ENCODE measurements around the gene ZFP36. TPM values are rescaled to one million over a fixed set of nuclear protein-coding genes. Genes with fewer than 3 reads are reported as not detected.

Gene ZFP36, protein sequence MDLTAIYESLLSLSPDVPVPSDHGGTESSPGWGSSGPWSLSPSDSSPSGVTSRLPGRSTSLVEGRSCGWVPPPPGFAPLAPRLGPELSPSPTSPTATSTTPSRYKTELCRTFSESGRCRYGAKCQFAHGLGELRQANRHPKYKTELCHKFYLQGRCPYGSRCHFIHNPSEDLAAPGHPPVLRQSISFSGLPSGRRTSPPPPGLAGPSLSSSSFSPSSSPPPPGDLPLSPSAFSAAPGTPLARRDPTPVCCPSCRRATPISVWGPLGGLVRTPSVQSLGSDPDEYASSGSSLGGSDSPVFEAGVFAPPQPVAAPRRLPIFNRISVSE
- 100 to 1,000 TPM; 249 to 382 TPM for polyA plus RNA-seq

DNA sequence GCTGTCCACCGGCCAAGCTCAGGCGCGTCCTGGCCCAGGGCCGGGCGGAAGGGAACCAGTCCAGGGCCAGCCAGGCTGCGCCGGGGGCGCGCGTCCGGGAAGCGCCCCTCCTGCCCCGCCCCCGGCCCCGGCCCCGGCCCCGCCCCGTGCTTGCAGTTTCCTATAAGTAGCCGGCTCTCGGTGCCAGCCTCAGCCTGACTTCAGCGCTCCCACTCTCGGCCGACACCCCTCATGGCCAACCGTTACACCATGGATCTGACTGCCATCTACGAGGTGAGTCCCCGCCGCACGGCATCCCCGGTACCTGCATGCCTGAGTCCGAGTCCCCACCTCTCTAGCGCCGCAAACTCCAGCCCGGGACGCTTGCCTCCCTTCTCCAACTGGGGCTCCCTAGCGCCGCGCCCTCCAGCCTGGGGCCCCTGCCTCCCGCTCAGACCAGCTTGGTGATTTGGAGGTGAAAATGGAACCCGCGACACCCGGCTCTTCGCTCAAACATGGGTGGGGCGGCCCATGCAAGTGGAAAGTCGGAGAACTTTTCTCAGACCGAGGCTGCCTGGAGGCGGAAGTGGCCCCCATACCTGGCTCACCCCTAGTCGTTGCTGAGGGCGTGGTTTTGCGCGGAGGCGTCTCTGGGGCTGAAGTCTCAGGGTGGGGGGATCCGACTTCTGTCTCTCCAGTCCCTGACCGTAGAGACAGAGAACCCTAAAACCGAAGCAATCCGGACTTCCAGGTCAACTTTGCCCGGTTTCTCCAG lies at the start of gene ZFP36:
TSS of gene ZFP36 (plus strand) at position 192 of the 754 bp plus-strand sequence. CDS start at position 250, 58 bp downstream.
- 0 to 1% methylated on average over 52 to 56 of the region's 56 CpGs for WGBS, 2 donors
- H3K27me3 ChIP-seq (ENCODE audit: control insufficient read depth in 1 of 2, insufficient read depth in 2 of 2, low read length in 2 of 2): no peaks in the 10 kb centered on the region
- H3K9me3 ChIP-seq (ENCODE audit: control insufficient read depth in 2 of 2, insufficient read depth in 1 of 2, low read depth in 1 of 2, low read length in 1 of 2): no peaks in the 10 kb centered on the region
- H3K36me3 ChIP-seq (ENCODE audit: control insufficient read depth in 2 of 2, insufficient read depth in 2 of 2, low read length in 1 of 2): peaks cover 7 to 11% of the 10 kb centered on the region in 2 donors
- H3K4me1 ChIP-seq (ENCODE audit: control insufficient read depth in 2 of 2, insufficient read depth in 2 of 2, low read length in 1 of 2): peaks cover 0 to 14% of the 10 kb centered on the region in 2 donors
- peak within 1 kb of the TSS; percentile 94 for H3K4me3 ChIP-seq (ENCODE audit: low read depth in 1 of 2, low read length in 2 of 2)
- H3K27ac ChIP-seq (ENCODE audit: low read depth in 2 of 2, low read length in 1 of 2): peak within 1 kb of the TSS; percentile 99 to 100

DNA sequence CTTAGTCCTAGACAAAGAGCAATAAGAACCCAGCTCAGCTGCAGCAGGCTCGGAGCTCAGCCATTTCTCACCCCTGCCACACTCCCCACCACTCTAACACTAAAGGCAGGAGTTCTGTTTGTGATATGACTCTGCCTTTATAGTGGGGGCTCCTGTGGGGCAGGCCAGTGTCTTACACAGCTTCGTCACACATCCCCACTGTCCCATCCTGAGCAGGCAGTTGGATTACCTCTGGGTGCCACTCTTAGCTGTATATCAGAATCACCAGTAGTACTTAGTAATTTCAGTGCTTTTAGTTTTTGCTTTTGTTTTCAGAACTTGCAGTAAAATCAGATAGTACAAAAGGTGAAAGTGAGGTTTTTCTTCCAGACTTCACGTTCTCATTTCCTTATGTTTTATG lies 47.6 kb upstream of the ZFP36 start:
- H3K27ac ChIP-seq (ENCODE audit: low read depth in 2 of 2, low read length in 1 of 2): no peak overlapping the region
- whole genome bisulfite sequencing, 2 donors: 86 to 93% methylated on average over 3 of the region's 3 CpGs
- H3K4me1 ChIP-seq (ENCODE audit: control insufficient read depth in 2 of 2, insufficient read depth in 2 of 2, low read length in 1 of 2): peaks cover 0 to 4% of the 10 kb centered on the region in 2 donors
- no peaks in the 10 kb centered on the region for H3K27me3 ChIP-seq (ENCODE audit: control insufficient read depth in 1 of 2, insufficient read depth in 2 of 2, low read length in 2 of 2)
- H3K4me3 ChIP-seq (ENCODE audit: low read depth in 1 of 2, low read length in 2 of 2): no peak overlapping the region
- H3K36me3 ChIP-seq (ENCODE audit: control insufficient read depth in 2 of 2, insufficient read depth in 2 of 2, low read length in 1 of 2): peaks cover 24 to 35% of the 10 kb centered on the region in 2 donors
- no peaks in the 10 kb centered on the region for H3K9me3 ChIP-seq (ENCODE audit: control insufficient read depth in 2 of 2, insufficient read depth in 1 of 2, low read depth in 1 of 2, low read length in 1 of 2)

DNA sequence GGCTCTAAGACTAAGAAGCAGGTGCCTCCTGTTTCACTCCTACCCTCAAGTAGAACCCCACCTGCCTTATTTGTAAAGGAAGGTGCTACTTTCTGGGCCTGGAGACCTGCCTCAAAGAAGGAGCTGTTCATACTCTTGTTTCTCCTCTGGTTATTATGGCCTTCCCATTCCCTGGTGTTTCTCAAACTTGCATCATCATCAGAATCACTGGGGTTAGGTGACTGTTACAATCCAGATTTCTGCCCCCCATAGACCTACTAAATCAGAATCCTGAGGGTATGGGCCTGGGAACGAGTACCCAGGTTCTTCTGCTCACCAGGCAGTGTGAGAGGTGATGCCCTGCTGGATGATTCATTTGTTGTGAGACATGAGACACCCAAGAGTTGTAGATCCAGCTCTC lies 46.0 kb upstream of the ZFP36 start:
- Histone ChIP-seq H3K4me3 (ENCODE audit: low read depth in 1 of 2, low read length in 2 of 2) (no peak overlapping the region), H3K36me3 (ENCODE audit: control insufficient read depth in 2 of 2, insufficient read depth in 2 of 2, low read length in 1 of 2) (peaks cover 18 to 30% of the 10 kb centered on the region in 2 donors), H3K27ac (ENCODE audit: low read depth in 2 of 2, low read length in 1 of 2) (peak overlapping the region; percentile 28 to 47), H3K9me3 (ENCODE audit: control insufficient read depth in 2 of 2, insufficient read depth in 1 of 2, low read depth in 1 of 2, low read length in 1 of 2) (no peaks in the 10 kb centered on the region), H3K27me3 (ENCODE audit: control insufficient read depth in 1 of 2, insufficient read depth in 2 of 2, low read length in 2 of 2) (no peaks in the 10 kb centered on the region), H3K4me1 (ENCODE audit: control insufficient read depth in 2 of 2, insufficient read depth in 2 of 2, low read length in 1 of 2) (peaks cover 0 to 4% of the 10 kb centered on the region in 2 donors)
- 90 to 92% methylated on average over 1 of the region's 1 CpG for WGBS, 2 donors

DNA sequence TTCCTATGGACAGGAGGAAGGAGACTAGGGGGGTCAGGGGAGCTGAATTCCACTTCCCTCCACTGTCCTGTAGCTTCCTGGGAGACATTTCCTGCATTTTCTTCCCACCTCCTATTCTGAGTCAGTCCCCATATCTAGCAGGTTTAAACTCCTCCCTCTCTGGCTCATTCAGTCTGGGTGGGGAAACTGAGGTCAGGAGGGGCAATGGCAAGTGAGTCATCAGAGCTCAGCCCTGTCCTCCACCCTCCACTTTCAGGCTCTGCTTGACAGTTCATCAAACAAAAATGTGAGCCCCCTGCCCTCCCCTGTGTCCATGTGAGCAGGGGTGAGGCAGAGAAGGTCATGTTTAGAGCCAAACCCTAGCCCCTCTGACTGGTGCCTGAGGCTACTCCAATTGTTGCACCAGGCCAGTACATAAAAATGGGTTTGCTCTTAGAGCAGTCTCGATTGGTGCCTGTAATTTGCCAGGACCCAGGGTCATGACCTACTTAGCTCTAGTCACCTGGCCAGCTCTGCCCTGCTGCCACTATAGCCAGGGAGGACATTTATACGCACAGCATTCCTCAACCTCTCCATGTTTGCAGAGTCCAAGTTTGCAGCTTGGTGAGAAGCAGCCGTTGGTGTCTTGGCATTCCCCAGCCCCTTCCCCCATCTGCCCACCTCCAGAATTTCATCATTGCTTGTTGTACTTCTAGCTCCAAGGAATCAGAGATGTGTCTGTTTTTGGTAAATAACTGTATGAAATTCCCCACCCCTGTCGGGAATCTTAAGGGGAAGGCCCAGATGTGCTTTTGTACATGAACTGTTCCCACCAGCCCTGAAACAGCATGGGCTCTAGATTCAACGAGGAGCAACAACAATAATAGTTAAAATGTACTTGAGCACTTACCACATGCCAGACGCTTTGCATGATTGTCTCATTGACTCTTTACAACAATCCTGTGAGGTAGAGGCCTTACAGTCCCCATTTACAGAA lies 43.7 kb upstream of the ZFP36 start:
- Histone ChIP-seq H3K36me3 (ENCODE audit: control insufficient read depth in 2 of 2, insufficient read depth in 2 of 2, low read length in 1 of 2) (peaks cover 0 to 19% of the 10 kb centered on the region in 2 donors), H3K9me3 (ENCODE audit: control insufficient read depth in 2 of 2, insufficient read depth in 1 of 2, low read depth in 1 of 2, low read length in 1 of 2) (no peaks in the 10 kb centered on the region), H3K4me1 (ENCODE audit: control insufficient read depth in 2 of 2, insufficient read depth in 2 of 2, low read length in 1 of 2) (peaks cover 0 to 4% of the 10 kb centered on the region in 2 donors), H3K4me3 (ENCODE audit: low read depth in 1 of 2, low read length in 2 of 2) (no peak overlapping the region), H3K27me3 (ENCODE audit: control insufficient read depth in 1 of 2, insufficient read depth in 2 of 2, low read length in 2 of 2) (no peaks in the 10 kb centered on the region), H3K27ac (ENCODE audit: low read depth in 2 of 2, low read length in 1 of 2) (peak overlapping the region; percentile 51 to 88)
- 61 to 62% methylated on average over 6 of the region's 6 CpGs for WGBS, 2 donors

DNA sequence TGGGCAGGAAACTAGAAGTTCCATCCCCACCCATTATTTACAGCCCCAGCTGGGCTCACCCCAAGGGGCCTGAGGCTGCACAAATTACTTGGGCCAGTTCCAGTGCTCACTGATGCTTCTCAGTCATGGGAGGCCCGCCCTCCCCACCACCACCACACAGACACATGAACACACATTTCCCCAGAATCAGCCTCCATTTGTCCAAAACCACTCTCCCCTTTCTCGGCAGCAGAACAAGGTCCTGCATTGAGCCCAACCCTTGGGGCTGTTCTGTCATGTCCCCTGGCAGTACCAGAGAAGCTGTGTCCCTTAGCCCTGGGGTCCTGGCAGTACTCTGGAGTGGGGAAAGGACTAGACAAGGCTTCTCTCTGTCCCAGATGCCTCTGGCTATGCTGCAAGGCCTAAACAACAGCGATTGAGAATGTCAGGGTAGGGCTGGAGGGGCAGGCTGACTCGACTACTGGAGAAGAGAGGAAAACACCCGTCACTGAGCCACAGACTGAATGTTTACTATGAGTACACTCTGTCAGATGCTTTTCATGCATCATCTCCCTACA lies 42.7 kb upstream of the ZFP36 start:
- Histone ChIP-seq H3K9me3 (ENCODE audit: control insufficient read depth in 2 of 2, insufficient read depth in 1 of 2, low read depth in 1 of 2, low read length in 1 of 2) (no peaks in the 10 kb centered on the region), H3K27ac (ENCODE audit: low read depth in 2 of 2, low read length in 1 of 2) (peak overlapping the region; percentile 51 to 88), H3K36me3 (ENCODE audit: control insufficient read depth in 2 of 2, insufficient read depth in 2 of 2, low read length in 1 of 2) (peaks cover 0 to 18% of the 10 kb centered on the region in 2 donors), H3K4me3 (ENCODE audit: low read depth in 1 of 2, low read length in 2 of 2) (no peak overlapping the region), H3K27me3 (ENCODE audit: control insufficient read depth in 1 of 2, insufficient read depth in 2 of 2, low read length in 2 of 2) (no peaks in the 10 kb centered on the region), H3K4me1 (ENCODE audit: control insufficient read depth in 2 of 2, insufficient read depth in 2 of 2, low read length in 1 of 2) (peaks cover 0 to 4% of the 10 kb centered on the region in 2 donors)
- WGBS, 2 donors: 66 to 74% methylated on average over 5 of the region's 5 CpGs

DNA sequence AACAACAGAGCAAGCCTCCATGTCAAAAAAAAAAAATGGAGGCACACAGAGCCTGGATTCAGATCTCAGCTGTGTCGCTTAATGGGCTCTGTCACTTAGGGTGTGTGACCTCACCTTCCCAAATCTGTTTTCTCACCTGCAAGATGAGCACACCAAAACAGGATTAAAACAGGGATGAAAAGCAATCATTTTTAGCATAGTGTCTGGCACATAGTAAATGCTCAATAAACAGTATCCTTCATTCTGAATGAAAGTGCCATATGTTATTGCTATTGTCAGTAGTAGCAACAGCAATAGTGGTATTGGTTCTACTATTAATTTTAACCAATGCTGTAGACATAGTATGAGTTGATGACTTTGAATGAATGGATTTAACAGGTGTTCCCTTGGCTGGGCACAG lies 41.1 kb upstream of the ZFP36 start:
- Histone ChIP-seq H3K4me1 (ENCODE audit: control insufficient read depth in 2 of 2, insufficient read depth in 2 of 2, low read length in 1 of 2) (peaks cover 0 to 4% of the 10 kb centered on the region in 2 donors), H3K27me3 (ENCODE audit: control insufficient read depth in 1 of 2, insufficient read depth in 2 of 2, low read length in 2 of 2) (no peaks in the 10 kb centered on the region), H3K4me3 (ENCODE audit: low read depth in 1 of 2, low read length in 2 of 2) (no peak overlapping the region), H3K9me3 (ENCODE audit: control insufficient read depth in 2 of 2, insufficient read depth in 1 of 2, low read depth in 1 of 2, low read length in 1 of 2) (no peaks in the 10 kb centered on the region), H3K27ac (ENCODE audit: low read depth in 2 of 2, low read length in 1 of 2) (no peak overlapping the region), H3K36me3 (ENCODE audit: control insufficient read depth in 2 of 2, insufficient read depth in 2 of 2, low read length in 1 of 2) (peaks cover 6 to 24% of the 10 kb centered on the region in 2 donors)
- WGBS, 2 donors: 100% methylated on average over 1 of the region's 1 CpG

DNA sequence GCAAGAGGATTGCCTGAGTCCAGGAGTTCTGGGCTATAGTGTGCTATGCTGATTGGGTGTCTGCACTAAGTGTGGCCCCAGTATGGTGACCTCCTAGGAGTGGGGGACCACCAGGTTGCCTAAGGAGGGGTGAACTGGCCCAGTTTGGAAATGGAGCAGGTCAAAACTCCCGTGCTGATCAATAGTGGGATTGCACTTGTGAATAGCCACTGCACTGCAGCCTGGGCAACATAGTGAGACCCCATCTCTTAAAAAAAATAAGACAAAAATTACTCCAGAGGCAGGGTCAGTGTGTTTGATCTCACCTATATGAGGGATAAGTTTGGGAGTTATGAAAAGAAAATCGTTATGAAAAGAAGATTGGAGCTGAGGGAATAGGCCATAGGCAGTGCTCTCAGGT lies 37.4 kb upstream of the ZFP36 start:
- Histone ChIP-seq H3K27me3 (ENCODE audit: control insufficient read depth in 1 of 2, insufficient read depth in 2 of 2, low read length in 2 of 2) (no peaks in the 10 kb centered on the region), H3K4me1 (ENCODE audit: control insufficient read depth in 2 of 2, insufficient read depth in 2 of 2, low read length in 1 of 2) (peaks cover 0 to 6% of the 10 kb centered on the region in 2 donors), H3K27ac (ENCODE audit: low read depth in 2 of 2, low read length in 1 of 2) (no peak overlapping the region), H3K4me3 (ENCODE audit: low read depth in 1 of 2, low read length in 2 of 2) (no peak overlapping the region), H3K9me3 (ENCODE audit: control insufficient read depth in 2 of 2, insufficient read depth in 1 of 2, low read depth in 1 of 2, low read length in 1 of 2) (no peaks in the 10 kb centered on the region), H3K36me3 (ENCODE audit: control insufficient read depth in 2 of 2, insufficient read depth in 2 of 2, low read length in 1 of 2) (peaks cover 6 to 21% of the 10 kb centered on the region in 2 donors)
- 85 to 88% methylated on average over 2 of the region's 2 CpGs for WGBS, 2 donors

DNA sequence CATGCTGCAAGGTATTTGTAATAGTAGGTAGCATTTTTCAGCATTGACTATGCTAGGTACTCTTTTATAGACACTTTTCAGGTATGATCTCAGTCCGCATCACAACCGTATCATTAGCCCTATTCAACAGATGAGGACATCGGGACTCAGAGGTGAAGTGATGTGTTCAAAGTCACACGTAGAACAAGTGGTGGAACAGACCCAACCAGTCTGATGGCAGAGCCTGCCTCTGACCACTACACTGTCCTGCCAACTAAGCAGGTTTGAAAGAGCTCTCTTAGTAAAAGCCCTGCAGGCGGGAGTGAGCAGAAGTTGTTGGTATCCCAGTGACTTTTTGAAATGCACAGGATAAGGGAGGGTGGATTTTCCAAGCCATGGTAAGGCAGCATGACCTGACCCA lies 35.9 kb upstream of the ZFP36 start:
- Histone ChIP-seq H3K9me3 (ENCODE audit: control insufficient read depth in 2 of 2, insufficient read depth in 1 of 2, low read depth in 1 of 2, low read length in 1 of 2) (no peaks in the 10 kb centered on the region), H3K4me3 (ENCODE audit: low read depth in 1 of 2, low read length in 2 of 2) (no peak overlapping the region), H3K36me3 (ENCODE audit: control insufficient read depth in 2 of 2, insufficient read depth in 2 of 2, low read length in 1 of 2) (peaks cover 9 to 27% of the 10 kb centered on the region in 2 donors), H3K27ac (ENCODE audit: low read depth in 2 of 2, low read length in 1 of 2) (peak overlapping the region; percentile 45 to 84), H3K27me3 (ENCODE audit: control insufficient read depth in 1 of 2, insufficient read depth in 2 of 2, low read length in 2 of 2) (no peaks in the 10 kb centered on the region), H3K4me1 (ENCODE audit: control insufficient read depth in 2 of 2, insufficient read depth in 2 of 2, low read length in 1 of 2) (peaks cover 0 to 6% of the 10 kb centered on the region in 2 donors)
- 80 to 82% methylated on average over 5 of the region's 5 CpGs for WGBS, 2 donors
